ENCODE results near the gene IL1B.

DNA sequence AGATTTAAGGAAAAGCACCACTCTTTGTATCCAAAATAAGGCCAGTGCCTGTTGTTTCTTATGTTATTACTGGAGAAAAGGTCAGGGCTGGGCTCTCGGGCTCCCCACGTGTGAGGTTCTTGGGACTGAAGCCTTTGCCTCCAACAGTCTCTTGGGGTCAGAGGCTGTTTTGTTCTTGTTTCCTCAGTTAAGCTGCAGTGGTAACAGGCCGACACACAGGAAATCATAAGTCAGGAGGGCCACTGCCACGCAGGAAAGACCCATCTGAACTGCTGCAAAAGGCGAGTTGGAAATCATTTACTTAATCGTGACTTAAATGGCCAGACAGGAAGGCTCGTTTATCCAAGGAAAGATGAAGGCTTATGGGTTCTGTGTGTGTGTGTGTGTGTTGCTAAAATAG lies 44.1 kb upstream of the IL1B start:
- TF ChIP-seq, protein P1, sequence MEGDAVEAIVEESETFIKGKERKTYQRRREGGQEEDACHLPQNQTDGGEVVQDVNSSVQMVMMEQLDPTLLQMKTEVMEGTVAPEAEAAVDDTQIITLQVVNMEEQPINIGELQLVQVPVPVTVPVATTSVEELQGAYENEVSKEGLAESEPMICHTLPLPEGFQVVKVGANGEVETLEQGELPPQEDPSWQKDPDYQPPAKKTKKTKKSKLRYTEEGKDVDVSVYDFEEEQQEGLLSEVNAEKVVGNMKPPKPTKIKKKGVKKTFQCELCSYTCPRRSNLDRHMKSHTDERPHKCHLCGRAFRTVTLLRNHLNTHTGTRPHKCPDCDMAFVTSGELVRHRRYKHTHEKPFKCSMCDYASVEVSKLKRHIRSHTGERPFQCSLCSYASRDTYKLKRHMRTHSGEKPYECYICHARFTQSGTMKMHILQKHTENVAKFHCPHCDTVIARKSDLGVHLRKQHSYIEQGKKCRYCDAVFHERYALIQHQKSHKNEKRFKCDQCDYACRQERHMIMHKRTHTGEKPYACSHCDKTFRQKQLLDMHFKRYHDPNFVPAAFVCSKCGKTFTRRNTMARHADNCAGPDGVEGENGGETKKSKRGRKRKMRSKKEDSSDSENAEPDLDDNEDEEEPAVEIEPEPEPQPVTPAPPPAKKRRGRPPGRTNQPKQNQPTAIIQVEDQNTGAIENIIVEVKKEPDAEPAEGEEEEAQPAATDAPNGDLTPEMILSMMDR (IDR thresholded peaks at IDR 0.05; ENCODE audit: poor library complexity, severe bottlenecking) = no peak
- TF ChIP-seq RAD21 (conservative IDR thresholded peaks at IDR 0.05) (no peak), TAF1 (IDR thresholded peaks at IDR 0.05; ENCODE audit: low read depth) (no peak), EZH2 (IDR thresholded peaks at IDR 0.05; ENCODE audit: borderline replicate concordance, insufficient read depth, low read length, poor library complexity, severe bottlenecking) (no peak), SMC3 (conservative IDR thresholded peaks at IDR 0.05; ENCODE audit: poor library complexity) (no peak), POLR2AphosphoS5 (IDR thresholded peaks at IDR 0.05) (no peak), MXI1 (conservative IDR thresholded peaks at IDR 0.05; ENCODE audit: poor library complexity, severe bottlenecking) (no peak)
